ENCODE results near the gene CELA3A.
A peak's percentile ranks its signal among the peaks of the same experiment; 100 is the strongest.
"Not testable (repeated sequence)": the region's sequence is repeated elsewhere in the genome, so short reads cannot be mapped to it uniquely, and the experiment has no call there.

CELA3A gene

GRCh38 chr1:21976703-21977239, 24.7 kb upstream of the CELA3A start, which contains the start of gene CELA3B:
Gene CELA3B, plus strand, starts transcription at chr1:21977022. Its CDS starts 18 bp downstream, at chr1:21977040.
- H3K36me3 Mint-ChIP-seq (ENCODE audit: low read depth); H3K4me3 Mint-ChIP-seq; H3K27ac Mint-ChIP-seq; H3K9me3 Mint-ChIP-seq; H3K4me1 Mint-ChIP-seq: not testable (repeated sequence)
- H3K27me3 Mint-ChIP-seq (ENCODE audit: low read depth) = peaks cover 13% of the 10 kb centered on the region

DNA sequence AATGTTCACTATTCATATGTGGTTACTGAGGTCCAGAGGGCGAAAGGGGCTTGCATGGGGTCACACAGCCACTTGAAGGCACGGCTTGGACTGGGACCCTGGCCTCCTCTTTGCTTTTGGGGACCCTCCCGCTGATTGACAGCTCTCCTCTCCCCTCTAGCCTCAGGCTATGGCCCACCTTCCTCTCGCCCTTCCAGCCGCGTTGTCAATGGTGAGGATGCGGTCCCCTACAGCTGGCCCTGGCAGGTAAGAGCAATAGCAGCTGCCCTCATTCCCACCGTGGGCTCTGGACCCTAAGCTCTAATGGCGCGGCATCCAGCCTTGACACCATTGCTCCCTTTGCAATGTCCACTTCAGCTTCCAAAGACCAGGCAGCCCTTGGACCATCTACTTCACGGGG, 23.2 kb upstream of the CELA3A start:
- H3K36me3 Mint-ChIP-seq (ENCODE audit: low read depth); H3K4me1 Mint-ChIP-seq; H3K4me3 Mint-ChIP-seq; H3K9me3 Mint-ChIP-seq; H3K27ac Mint-ChIP-seq: not testable (repeated sequence)
- peaks cover 15% of the 10 kb centered on the region for H3K27me3 Mint-ChIP-seq (ENCODE audit: low read depth)

DNA sequence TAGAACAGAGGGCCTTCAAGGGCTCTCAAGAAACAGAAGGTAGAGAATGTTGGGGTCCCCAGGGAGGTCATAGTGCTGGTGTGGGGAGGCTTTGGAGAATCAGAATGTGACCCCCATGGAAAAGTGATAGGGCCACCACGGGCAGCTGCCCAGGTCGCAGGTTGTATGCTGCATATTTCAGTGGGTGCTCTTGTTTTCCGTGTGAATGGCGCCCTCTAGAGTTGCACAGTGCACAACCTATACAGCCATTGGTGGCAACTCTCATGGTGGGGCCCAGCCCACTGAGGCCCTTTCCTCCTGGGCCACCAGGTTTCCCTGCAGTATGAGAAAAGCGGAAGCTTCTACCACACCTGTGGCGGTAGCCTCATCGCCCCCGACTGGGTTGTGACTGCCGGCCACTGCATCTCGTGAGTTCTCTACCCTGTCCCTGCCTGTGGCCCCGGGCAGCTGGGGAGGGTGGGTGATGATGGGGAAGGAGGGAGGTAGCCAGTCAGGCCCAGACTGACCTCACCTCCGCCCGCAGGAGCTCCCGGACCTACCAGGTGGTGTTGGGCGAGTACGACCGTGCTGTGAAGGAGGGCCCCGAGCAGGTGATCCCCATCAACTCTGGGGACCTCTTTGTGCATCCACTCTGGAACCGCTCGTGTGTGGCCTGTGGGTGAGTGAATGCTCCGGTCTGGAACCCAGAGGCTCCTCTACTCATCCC, 20.8 kb upstream of the CELA3A start:
- H3K4me3 Mint-ChIP-seq; H3K36me3 Mint-ChIP-seq (ENCODE audit: low read depth); H3K9me3 Mint-ChIP-seq; H3K27ac Mint-ChIP-seq; H3K4me1 Mint-ChIP-seq: not testable (repeated sequence)
- H3K27me3 Mint-ChIP-seq (ENCODE audit: low read depth) = peaks cover 15% of the 10 kb centered on the region

GRCh38 chr1:21981253-21981652, 20.2 kb upstream of the CELA3A start:
- not testable (repeated sequence) for H3K27ac Mint-ChIP-seq; H3K36me3 Mint-ChIP-seq (ENCODE audit: low read depth); H3K4me3 Mint-ChIP-seq; H3K4me1 Mint-ChIP-seq; H3K27me3 Mint-ChIP-seq (ENCODE audit: low read depth); H3K9me3 Mint-ChIP-seq

GRCh38 chr1:21982122-21982521, 19.3 kb upstream of the CELA3A start:
- H3K4me3 Mint-ChIP-seq; H3K4me1 Mint-ChIP-seq; H3K27ac Mint-ChIP-seq; H3K27me3 Mint-ChIP-seq (ENCODE audit: low read depth); H3K36me3 Mint-ChIP-seq (ENCODE audit: low read depth); H3K9me3 Mint-ChIP-seq: not testable (repeated sequence)

GRCh38 chr1:21983539-21983938, 17.9 kb upstream of the CELA3A start:
- H3K9me3 Mint-ChIP-seq; H3K4me1 Mint-ChIP-seq; H3K36me3 Mint-ChIP-seq (ENCODE audit: low read depth); H3K4me3 Mint-ChIP-seq; H3K27me3 Mint-ChIP-seq (ENCODE audit: low read depth); H3K27ac Mint-ChIP-seq: not testable (repeated sequence)

DNA sequence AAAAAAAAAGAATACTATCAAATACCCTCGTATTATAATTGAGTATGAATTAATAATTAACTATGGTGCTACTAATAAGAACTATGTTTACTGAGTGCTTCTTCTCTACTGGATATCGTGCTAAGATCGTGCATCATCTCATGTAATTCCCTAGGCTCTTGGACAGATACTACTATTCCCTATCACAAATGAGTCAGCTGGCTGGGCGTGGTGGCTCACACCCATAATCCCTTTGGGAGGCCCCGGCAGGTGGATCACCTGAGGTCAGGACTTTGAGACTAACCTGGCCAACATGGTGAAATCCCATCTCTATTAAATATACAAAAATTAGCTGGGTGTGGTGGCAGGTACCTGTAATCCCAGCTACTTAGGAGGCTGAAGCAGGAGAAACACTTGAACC, 15.6 kb upstream of the CELA3A start:
- not testable (repeated sequence) for H3K27me3 Mint-ChIP-seq (ENCODE audit: low read depth); H3K4me1 Mint-ChIP-seq

GRCh38 chr1:21986386-21986785, 15.1 kb upstream of the CELA3A start:
- not testable (repeated sequence) for H3K27ac Mint-ChIP-seq; H3K27me3 Mint-ChIP-seq (ENCODE audit: low read depth); H3K36me3 Mint-ChIP-seq (ENCODE audit: low read depth); H3K4me3 Mint-ChIP-seq; H3K4me1 Mint-ChIP-seq; H3K9me3 Mint-ChIP-seq

More for the DNA sequence above, 15.6 kb upstream of the CELA3A start:
- H3K4me3 Mint-ChIP-seq; H3K36me3 Mint-ChIP-seq (ENCODE audit: low read depth); H3K27ac Mint-ChIP-seq; H3K9me3 Mint-ChIP-seq: not testable (repeated sequence)

DNA sequence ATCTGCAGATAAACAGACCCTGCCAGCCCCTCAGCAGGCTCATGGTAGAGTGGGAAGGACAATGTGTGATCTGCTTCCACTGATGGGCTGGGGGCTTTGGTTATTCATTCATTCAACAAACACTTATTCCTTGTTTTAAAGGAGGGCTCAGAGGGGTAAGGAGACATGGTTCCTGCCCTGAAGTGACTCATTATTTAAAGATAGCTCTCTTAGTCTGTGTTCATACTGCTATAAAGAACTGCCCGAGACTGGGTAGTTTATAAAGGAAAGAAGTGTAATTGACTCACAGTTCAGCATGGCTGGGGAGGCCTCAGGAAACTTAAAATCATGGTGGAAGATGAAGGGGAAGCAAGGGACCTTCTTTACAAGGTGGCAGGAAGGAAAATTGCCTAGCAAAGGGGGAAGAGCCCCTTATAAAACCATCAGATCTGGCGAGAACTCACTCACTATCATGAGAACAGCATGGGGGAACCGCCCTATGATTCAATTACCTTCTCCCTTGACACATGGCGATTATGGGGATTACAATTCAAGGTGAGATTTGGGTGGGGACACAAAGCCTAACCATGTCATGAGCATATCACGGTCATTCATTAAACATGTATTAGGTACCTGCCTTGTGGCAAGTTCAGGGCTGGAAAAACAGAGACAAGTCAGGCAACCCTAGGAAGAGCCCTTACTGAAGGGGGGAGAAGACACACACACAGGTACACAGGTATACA, 11.6 kb upstream of the CELA3A start:
- not testable (repeated sequence) for H3K4me1 Mint-ChIP-seq; H3K4me3 Mint-ChIP-seq; H3K27me3 Mint-ChIP-seq (ENCODE audit: low read depth); H3K27ac Mint-ChIP-seq; H3K36me3 Mint-ChIP-seq (ENCODE audit: low read depth); H3K9me3 Mint-ChIP-seq

- H3K27ac Mint-ChIP-seq; H3K36me3 Mint-ChIP-seq (ENCODE audit: low read depth); H3K9me3 Mint-ChIP-seq; H3K27me3 Mint-ChIP-seq (ENCODE audit: low read depth); H3K4me3 Mint-ChIP-seq; H3K4me1 Mint-ChIP-seq: not testable (repeated sequence)
Measured at GRCh38 chr1:21992186-21992585, 9.3 kb upstream of the CELA3A start.

DNA sequence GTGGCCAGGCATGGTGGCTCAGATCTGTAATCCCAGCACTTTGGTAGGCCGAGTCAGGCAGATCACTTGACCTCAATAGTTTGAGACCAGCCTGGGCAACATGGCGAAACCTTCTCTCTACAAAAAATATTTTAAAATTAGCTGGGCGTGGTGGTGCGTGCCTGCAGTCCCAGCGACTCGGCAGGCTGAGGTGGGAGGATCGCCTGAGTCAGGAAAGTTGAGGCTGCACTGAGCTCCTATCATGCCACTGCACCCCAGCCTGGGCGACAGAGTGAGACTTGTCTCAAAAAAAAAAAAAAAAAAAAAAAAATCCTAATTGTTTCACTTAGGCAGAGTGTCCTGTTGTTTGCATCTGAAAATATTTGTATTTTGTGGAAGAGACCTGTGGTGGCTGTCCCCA, 6.7 kb upstream of the CELA3A start:
- not testable (repeated sequence) for H3K4me3 Mint-ChIP-seq; H3K36me3 Mint-ChIP-seq (ENCODE audit: low read depth); H3K27ac Mint-ChIP-seq; H3K4me1 Mint-ChIP-seq; H3K27me3 Mint-ChIP-seq (ENCODE audit: low read depth); H3K9me3 Mint-ChIP-seq

DNA sequence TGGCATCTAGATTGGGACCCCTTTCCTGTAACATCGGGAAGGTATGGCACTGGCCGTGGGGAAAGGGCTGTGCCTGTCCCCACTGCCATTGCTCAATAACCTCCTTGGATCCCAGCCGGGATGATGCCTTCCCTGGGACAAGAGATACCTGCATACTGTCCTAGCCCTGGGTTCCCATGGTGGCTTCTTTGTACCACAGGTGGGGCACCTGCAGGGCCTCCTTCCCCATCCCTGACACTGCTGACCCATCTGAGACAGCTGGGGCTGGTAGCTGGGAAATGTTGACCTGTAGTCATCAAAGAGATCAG, 4.8 kb upstream of the CELA3A start:
- H3K36me3 Mint-ChIP-seq (ENCODE audit: low read depth); H3K4me3 Mint-ChIP-seq; H3K27ac Mint-ChIP-seq: not testable (repeated sequence)

GRCh38 chr1:21997891-21998623, 3.4 kb upstream of the CELA3A start:
- not testable (repeated sequence) for H3K4me3 Mint-ChIP-seq; H3K36me3 Mint-ChIP-seq (ENCODE audit: low read depth); H3K4me1 Mint-ChIP-seq; H3K9me3 Mint-ChIP-seq; H3K27me3 Mint-ChIP-seq (ENCODE audit: low read depth)
- H3K27ac Mint-ChIP-seq = peak overlapping the region in 2 of 3 experiments; percentile 37 to 50

More for the DNA sequence above, 4.8 kb upstream of the CELA3A start:
- H3K9me3 Mint-ChIP-seq; H3K4me1 Mint-ChIP-seq; H3K27me3 Mint-ChIP-seq (ENCODE audit: low read depth): not testable (repeated sequence)

GRCh38 chr1:21998624-21999294, 2.7 kb upstream of the CELA3A start:
- not testable (repeated sequence) for H3K27me3 Mint-ChIP-seq (ENCODE audit: low read depth); H3K4me1 Mint-ChIP-seq; H3K27ac Mint-ChIP-seq; H3K9me3 Mint-ChIP-seq; H3K36me3 Mint-ChIP-seq (ENCODE audit: low read depth); H3K4me3 Mint-ChIP-seq

DNA sequence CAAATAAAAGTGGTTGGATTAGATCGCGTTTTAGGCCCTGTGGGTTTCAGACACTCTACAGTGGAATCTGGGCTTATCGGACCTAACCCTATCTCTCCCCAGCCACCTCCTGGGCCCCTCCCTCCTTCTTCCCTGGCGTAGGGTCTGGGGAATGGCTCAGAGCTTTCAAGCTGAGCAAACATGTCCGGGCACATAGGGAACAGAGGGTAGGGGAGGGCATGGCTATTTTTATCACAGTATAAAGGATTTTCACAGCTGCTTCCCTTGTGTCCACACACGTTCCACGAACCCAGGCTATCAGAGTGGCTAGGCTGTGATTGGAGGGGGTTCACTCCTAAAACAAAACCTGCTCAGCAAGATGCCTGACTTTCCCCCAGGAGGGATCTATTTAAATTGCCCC, 1.8 kb upstream of the CELA3A start:
- not testable (repeated sequence) for H3K4me3 Mint-ChIP-seq; H3K9me3 Mint-ChIP-seq; H3K27me3 Mint-ChIP-seq (ENCODE audit: low read depth); H3K27ac Mint-ChIP-seq; H3K4me1 Mint-ChIP-seq; H3K36me3 Mint-ChIP-seq (ENCODE audit: low read depth)

Measured in nephron (organoid).